Raji (cell line): ENCODE data around the gene FKBP1B.
A peak's percentile ranks its signal among the peaks of the same experiment; 100 is the strongest.

Experiments used
- POLR2A ChIP-seq: IDR thresholded peaks from 2 replicates; pipeline ENCODE4 v1.6.1; 2011; ENCODE audit warnings: low read depth, low read length, control low read depth; ENCODE audit not compliant: insufficient read depth

Gene FKBP1B

GRCh38 chr2:24049485-24050021 lies at the start of gene FKBP1B:
Gene FKBP1B (plus strand): TSS chr2:24049741. CDS start chr2:24049850, 109 bp downstream.
- peak; percentile 34; the same call in 1 of the 2 replicates for TF ChIP-seq POLR2A

- TF ChIP-seq POLR2A, result no peak
Observed at GRCh38 chr2:24007693-24008092, 41.8 kb upstream of the FKBP1B start.

- no peak for TF ChIP-seq POLR2A
Observed at GRCh38 chr2:24008672-24009366, 40.7 kb upstream of the FKBP1B start.

- no peak for TF ChIP-seq POLR2A
Observed at GRCh38 chr2:24009367-24009679, 40.2 kb upstream of the FKBP1B start.

DNA sequence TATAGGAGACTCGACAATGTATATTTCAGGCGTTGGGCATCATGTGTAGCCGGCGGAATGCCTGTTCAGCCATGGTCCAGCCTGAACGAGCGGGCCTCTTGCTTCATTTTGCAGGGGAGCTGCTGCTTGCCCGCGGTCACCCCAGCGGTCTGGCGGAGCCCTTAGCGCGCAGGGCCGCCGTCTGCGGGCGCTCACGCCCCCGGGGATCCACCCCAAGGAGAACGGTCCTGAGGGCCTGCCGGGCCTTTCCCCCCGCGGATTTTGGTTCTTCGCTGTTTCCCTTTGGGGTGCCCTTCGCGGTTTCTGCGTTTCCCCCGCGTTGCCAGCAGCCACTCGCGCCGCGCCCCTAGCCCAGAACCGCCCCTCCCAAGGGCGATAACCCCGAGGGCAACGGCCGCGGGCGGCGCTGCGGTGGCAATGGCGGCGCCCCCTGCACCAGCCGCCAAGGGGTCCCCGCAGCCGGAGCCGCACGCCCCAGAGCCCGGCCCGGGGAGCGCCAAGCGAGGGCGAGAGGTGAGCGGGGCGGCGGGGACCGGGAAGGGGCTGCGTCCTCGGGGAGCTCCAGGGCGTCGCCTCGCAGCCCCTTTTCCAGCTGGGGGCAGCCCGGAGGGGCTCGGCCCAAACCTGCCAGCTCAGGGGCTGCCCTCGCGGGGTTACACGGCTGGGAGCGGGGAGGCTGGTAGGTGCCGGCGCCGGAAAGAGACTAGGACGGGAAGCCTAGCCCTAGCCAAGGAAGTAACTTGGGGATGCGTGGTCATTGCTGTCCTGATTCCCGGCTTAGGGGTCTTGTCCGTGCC lies 39.7 kb upstream of the FKBP1B start, which contains the start of gene MFSD2B:
TSS of gene MFSD2B (plus strand) at position 406 of the 797 bp plus-strand sequence. CDS start at position 418, 12 bp downstream.
- TF ChIP-seq POLR2A, result no peak

- no peak for TF ChIP-seq POLR2A
Observed at GRCh38 chr2:24010477-24011249, 38.9 kb upstream of the FKBP1B start.

DNA sequence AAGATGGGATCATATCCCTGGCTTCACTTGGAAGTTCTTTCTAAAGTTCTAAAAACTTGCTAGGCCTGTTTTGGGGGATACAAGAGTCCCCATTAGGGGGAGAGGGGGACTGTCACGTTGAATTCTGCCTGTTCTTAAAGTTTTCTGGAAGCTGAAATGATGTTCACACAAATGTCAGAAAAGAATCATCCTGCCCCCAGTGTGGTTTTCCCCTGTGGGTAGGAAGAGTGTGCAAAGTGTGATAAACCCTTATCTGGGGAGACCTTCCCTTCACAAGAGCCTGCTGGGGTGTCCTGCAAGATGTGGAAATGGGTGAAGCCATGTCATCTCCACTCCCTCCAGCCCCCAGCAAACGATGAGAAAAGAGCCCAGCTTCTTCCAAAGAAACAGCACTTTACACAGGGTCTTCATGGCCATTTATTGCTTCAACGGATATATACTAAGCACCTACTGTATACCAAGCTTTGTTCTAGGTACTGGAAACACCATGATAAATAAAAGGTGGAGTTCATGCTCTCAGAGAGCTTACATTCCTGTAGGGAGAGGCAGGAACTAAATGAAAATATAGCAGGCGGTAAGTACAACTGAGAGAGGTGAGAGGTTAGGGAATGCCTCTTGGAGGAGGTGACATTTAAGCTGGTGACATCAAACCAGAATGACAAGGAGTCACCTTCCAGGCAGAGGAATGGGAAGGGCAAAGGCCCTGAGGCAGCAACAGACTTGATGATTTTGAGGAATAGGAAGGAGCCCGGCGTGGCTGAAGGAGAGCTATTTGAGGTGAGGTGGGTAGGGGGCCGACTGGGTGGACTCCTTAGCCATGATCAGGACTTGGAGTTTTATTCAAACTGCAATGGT lies 38.1 kb upstream of the FKBP1B start:
- no peak for TF ChIP-seq POLR2A

GRCh38 chr2:24012521-24013188 lies 36.9 kb upstream of the FKBP1B start:
- TF ChIP-seq POLR2A, result no peak

DNA sequence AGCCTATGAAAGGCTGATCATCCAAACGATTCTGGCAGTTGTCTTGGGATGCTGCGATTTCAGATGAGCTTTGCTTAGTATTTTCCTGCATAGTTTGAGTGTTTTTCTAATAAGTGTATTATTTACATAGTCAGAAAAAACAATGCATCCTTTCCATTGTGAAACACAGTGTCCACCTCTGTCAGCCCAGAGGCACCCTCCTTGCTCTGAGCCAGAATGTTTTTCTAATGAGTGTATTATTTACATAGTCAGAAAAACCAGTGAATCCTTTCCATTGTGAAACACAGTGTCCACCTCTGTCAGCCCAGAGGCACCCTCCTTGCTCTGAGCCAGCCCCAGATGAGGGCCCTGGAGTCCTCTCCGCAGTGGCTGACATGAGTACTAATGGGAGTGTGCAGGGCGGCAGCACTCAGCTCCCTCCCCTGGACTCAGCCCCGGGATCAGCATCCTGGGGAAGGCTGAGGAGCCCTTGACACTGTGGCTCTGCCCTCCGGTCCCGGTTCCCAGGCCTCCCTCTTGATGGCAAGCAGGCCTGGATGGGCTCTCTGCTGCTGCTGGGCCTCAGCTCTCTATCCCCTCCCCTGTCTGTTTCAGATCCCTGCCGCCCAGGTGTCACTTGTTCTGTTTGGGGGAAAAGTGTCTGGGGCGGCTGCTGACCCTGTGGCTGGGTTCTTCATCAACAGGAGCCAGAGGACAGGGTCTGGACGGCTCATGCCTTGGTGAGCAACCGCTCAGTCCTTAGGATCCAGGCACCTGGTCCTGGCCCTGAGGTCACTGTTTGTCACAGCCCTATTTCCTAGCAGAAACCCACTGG lies 33.8 kb upstream of the FKBP1B start:
- no peak for TF ChIP-seq POLR2A

DNA sequence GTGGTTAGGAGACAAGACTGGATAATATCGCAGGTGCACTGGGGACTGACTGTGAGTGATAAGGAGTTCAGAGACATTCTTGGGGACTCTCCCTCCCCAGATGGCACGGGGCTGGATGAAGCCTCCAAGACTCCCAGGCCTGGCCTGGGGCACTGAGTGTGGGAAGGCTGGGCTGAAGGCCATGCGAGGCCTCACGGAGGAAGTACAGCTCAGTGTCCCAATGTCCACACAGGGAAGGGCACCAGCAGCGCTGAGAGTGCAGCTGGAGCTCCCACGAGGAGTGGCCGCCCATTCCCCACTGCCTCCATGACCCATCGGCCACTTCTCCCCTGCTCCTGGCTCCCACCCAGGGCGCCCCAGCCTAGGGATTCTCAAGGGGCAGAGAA lies 33.2 kb upstream of the FKBP1B start:
- no peak for TF ChIP-seq POLR2A

- TF ChIP-seq POLR2A, result no peak
Observed at GRCh38 chr2:24016853-24017703, 32.5 kb upstream of the FKBP1B start.

DNA sequence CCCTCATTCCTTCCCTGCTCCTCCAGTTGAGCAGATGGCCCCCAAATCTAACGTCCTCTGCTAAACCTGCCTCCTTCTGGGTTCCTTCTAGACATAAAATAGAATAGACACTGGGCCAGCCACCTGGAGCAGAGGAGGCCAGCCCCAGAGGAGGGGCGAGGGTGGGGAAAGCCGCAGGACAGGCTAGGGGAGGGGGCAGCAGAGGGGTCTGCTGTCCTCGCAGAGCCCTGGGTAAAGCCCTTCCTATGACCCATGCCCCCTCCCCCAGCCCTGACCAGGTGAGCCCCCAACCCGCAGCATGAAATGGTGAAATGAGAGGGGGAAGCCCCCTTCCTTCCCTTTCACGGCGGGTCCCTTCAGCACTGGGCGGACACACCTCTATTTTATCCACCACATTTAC lies 31.8 kb upstream of the FKBP1B start:
- TF ChIP-seq POLR2A, result no peak
